K562 (cell line): Measurements from ENCODE around the gene NQO2. TPM values are rescaled to one million over a fixed set of nuclear protein-coding genes. Genes with fewer than 3 reads are reported as not detected.

Source experiments
- ARHGAP35 ChIP-seq: fragments of 450-650 bp; IDR thresholded peaks from 2 replicates; pipeline ENCODE4 v1.6.1; 2018; ENCODE audit not compliant: partially characterized antibody
- CREBBP ChIP-seq: IDR thresholded peaks from one replicate; pipeline ENCODE4 v1.6.1; 2012; ENCODE audit warnings: low read depth, mild to moderate bottlenecking, control low read depth, inconsistent platforms, low read length
- E2F5 ChIP-seq: sonication (generic); formaldehyde crosslinking; IDR thresholded peaks from 2 replicates; pipeline ENCODE4 v1.8.0; 2022; ENCODE audit warnings: mild to moderate bottlenecking, missing genetic modification reagents
- L3MBTL2 ChIP-seq: fragments of 450-650 bp; IDR thresholded peaks from 2 replicates; pipeline ENCODE4 v1.6.1; 2016; ENCODE audit warnings: mild to moderate bottlenecking, moderate library complexity
- MTA1 ChIP-seq: fragments of 450-650 bp; IDR thresholded peaks from 2 replicates; pipeline ENCODE4 v1.6.1; 2017; ENCODE audit warnings: borderline replicate concordance
- THAP12 ChIP-seq: fragments of 250-450 bp; sonication (Bioruptor Pico); IDR thresholded peaks from 2 replicates; pipeline ENCODE4 v1.9.0; 2021; ENCODE audit warnings: mild to moderate bottlenecking, inconsistent platforms
- ZBTB7A ChIP-seq: IDR thresholded peaks from 2 replicates; pipeline ENCODE4 v1.6.1; 2011; ENCODE audit warnings: low read depth, mild to moderate bottlenecking, low read length, moderate library complexity, borderline replicate concordance; ENCODE audit not compliant: control insufficient read depth
- ZNF407 ChIP-seq: fragments of 450-650 bp; IDR thresholded peaks from 2 replicates; pipeline ENCODE4 v1.6.1; 2016; ENCODE audit warnings: low read depth
- ZNF778 ChIP-seq: fragments of 450-650 bp; formaldehyde crosslinking; IDR thresholded peaks from 2 replicates; pipeline ENCODE4 v1.4.0; 2020; ENCODE audit warnings: mild to moderate bottlenecking, moderate library complexity
- polyA plus RNA-seq, 8 experiments: library from polyadenylated mRNA; depleted of rRNA in 4 of 8; stranded (reverse) in 5 of 8; unstranded in 3 of 8; fragments of >200 nt; fragmentation: Nextera tagmentation in 2 of 8; fragmentation: Illumina TruSeq in 1 of 8; extraction: Ambion mirVana in 2 of 8; extraction: Trizol in 1 of 8; gene quantifications; 2 replicates each; pipeline versions ENCODE4 v1.2.1 to v1.2.3, GENCODE V29; 2011 to 2014; ENCODE audit warnings: inconsistent platforms in 1 of 8, missing spikeins in 1 of 8
- total RNA-seq, 7 experiments: library from RNA; depleted of rRNA in 6 of 7; stranded (reverse); fragments of >200 nt in 6 of 7; fragmentation: Illumina TruSeq in 2 of 7; extraction: Trizol in 2 of 7; gene quantifications; 2 replicates each; pipeline versions ENCODE4 v1.2.1 to v1.2.3, GENCODE V29; 2011 to 2021; ENCODE audit warnings: low replicate concordance in 1 of 7
- TF ChIP-seq, protein P1 (sequence below): sonication (generic); formaldehyde crosslinking; IDR thresholded peaks from 2 replicates; pipeline ENCODE4 v1.8.1; 2023; ENCODE audit warnings: mild to moderate bottlenecking, missing genetic modification reagents
- TF ChIP-seq, protein P2 (sequence below), 2 experiments: fragments of 450-650 bp in 1 of 2; sonication (generic) in 1 of 2; formaldehyde crosslinking; conservative IDR thresholded peaks; 2 replicates each; pipeline versions ENCODE4 v1.4.0 to v1.8.1; 2020 to 2022; ENCODE audit warnings: mild to moderate bottlenecking in 1 of 2, missing genetic modification reagents in 1 of 2

Gene NQO2
- total and polyA plus RNA-seq, 9 of the 15 experiments (the other 6 are each of a cell fraction or from before 2014, with no cell fraction given), result 54.6 to 214 (median 116) TPM

GRCh38 chr6:2971420-2972218, 28.1 kb upstream of the NQO2 start, which contains the start of gene SERPINB6 (continued):
- TF ChIP-seq ZNF407 (no peak), ARHGAP35 (no peak), MTA1 (0 out of 2 replicates have a peak, but pooled peaks have one; percentile 68), ZBTB7A (no peak), L3MBTL2 (peak; percentile 40), THAP12 (CRISPR knock-in tag) (0 out of 2 replicates have a peak, but pooled peaks have one; percentile 18), CREBBP (no peak), E2F5 (CRISPR knock-in tag) (0 out of 2 replicates have a peak, but pooled peaks have one; percentile 39), ZNF778 (CRISPR knock-in tag) (no peak)
- TF ChIP-seq, protein P1, sequence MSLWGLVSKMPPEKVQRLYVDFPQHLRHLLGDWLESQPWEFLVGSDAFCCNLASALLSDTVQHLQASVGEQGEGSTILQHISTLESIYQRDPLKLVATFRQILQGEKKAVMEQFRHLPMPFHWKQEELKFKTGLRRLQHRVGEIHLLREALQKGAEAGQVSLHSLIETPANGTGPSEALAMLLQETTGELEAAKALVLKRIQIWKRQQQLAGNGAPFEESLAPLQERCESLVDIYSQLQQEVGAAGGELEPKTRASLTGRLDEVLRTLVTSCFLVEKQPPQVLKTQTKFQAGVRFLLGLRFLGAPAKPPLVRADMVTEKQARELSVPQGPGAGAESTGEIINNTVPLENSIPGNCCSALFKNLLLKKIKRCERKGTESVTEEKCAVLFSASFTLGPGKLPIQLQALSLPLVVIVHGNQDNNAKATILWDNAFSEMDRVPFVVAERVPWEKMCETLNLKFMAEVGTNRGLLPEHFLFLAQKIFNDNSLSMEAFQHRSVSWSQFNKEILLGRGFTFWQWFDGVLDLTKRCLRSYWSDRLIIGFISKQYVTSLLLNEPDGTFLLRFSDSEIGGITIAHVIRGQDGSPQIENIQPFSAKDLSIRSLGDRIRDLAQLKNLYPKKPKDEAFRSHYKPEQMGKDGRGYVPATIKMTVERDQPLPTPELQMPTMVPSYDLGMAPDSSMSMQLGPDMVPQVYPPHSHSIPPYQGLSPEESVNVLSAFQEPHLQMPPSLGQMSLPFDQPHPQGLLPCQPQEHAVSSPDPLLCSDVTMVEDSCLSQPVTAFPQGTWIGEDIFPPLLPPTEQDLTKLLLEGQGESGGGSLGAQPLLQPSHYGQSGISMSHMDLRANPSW (CRISPR knock-in tag), result no peak
- TF ChIP-seq, protein P2, sequence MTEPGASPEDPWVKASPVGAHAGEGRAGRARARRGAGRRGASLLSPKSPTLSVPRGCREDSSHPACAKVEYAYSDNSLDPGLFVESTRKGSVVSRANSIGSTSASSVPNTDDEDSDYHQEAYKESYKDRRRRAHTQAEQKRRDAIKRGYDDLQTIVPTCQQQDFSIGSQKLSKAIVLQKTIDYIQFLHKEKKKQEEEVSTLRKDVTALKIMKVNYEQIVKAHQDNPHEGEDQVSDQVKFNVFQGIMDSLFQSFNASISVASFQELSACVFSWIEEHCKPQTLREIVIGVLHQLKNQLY (CRISPR knock-in tag; conservative IDR thresholded peaks at IDR 0.05), result no peak; a peak in 1 of 4 replicates
